ENCODE results near the gene PTPN13. TPM values are rescaled to one million over a fixed set of nuclear protein-coding genes. Genes with fewer than 3 reads are reported as not detected.

PTPN13 gene, protein sequence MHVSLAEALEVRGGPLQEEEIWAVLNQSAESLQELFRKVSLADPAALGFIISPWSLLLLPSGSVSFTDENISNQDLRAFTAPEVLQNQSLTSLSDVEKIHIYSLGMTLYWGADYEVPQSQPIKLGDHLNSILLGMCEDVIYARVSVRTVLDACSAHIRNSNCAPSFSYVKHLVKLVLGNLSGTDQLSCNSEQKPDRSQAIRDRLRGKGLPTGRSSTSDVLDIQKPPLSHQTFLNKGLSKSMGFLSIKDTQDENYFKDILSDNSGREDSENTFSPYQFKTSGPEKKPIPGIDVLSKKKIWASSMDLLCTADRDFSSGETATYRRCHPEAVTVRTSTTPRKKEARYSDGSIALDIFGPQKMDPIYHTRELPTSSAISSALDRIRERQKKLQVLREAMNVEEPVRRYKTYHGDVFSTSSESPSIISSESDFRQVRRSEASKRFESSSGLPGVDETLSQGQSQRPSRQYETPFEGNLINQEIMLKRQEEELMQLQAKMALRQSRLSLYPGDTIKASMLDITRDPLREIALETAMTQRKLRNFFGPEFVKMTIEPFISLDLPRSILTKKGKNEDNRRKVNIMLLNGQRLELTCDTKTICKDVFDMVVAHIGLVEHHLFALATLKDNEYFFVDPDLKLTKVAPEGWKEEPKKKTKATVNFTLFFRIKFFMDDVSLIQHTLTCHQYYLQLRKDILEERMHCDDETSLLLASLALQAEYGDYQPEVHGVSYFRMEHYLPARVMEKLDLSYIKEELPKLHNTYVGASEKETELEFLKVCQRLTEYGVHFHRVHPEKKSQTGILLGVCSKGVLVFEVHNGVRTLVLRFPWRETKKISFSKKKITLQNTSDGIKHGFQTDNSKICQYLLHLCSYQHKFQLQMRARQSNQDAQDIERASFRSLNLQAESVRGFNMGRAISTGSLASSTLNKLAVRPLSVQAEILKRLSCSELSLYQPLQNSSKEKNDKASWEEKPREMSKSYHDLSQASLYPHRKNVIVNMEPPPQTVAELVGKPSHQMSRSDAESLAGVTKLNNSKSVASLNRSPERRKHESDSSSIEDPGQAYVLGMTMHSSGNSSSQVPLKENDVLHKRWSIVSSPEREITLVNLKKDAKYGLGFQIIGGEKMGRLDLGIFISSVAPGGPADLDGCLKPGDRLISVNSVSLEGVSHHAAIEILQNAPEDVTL (N-terminal part only)
- total RNA-seq = 10 to 100 TPM in 7 of 8 experiments, 1 to 10 TPM in 1; 4.2 to 68.0 (median 25.1) TPM

DNA sequence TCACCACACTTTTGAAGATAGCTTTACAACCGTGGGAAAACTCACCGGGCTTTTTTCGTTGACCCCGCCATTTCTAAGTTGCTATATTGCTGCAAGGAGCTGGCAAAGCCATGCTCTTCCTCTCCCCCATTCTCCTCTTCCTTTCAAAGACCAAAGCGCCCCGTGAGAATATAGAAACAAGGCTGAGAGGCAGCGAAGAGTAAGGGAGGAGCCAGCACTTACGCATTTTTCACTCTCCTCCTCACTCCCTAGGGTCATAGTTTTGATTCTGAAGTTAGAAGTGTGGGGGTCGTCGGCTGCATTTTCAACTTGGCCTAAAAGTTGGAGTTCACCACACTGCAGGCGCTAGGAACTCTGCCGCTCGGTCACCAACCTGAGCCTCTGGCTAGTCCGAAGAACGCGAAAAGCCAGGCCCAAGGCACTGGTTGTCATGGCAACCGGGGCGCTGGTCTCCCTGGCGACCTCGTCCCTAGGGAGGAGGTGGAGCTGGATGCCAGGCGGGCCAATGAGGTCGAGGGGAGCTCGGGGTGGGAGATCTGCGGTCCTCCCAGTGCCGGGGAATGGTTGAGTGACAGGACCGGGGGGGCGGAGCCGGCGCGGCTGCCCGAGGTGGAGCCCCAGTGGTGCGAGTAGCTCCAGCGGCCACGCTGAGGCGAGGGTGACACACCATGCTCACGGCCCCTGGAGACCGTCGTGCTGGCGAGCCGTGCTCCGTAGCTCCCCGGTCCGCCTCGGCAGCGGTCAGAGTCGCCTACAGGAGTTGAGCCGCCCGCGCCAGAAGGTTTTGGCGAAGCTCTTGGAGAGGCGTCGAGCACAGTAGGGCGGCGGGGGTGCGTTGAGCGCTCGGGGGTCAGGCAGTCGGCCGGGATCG lies at the start of gene PTPN13:
Gene PTPN13 (plus strand): TSS at position 628 of the 871 bp plus-strand sequence. CDS start 40,942 bp downstream, outside the sequence.
- in situ Hi-C loops (cut with MboI; ENCODE audit: low pct_unique_long_range_greater_than_20kb in 2 of 9, low sequenced_read_pairs in 9 of 9, unreplicated experiment in 9 of 9) = no loop called here
- peak within 1 kb of the TSS; percentile 83 to 89 for H3K27ac ChIP-seq

DNA sequence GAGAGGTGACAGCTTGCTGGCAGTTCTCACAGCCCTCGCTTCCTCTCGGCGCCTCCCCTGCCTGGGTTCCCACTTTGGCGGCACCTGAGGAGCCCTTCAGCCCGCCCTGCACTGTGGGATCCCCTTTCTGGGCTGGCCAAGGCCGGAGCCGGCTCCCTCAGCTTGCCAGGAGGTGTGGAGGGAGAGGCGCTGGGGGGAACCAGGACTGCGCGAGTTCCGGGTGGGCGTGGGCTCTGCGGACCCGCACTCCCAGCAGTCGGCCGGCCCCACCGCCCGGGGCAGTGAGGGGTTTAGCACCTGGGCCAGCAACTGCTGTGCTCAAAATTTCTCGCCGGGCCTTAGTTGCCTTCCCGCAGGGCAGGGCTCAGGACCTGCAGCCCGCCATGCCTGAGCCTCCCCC lies 47.0 kb upstream of the PTPN13 start:
- Histone ChIP-seq H3K27ac (no peak overlapping the region), H3K4me1 (replicated peaks in 1 of 2) (peaks cover 0 to 11% of the 10 kb centered on the region in 2 donors), H3K4me3 (no peak overlapping the region)
- WGBS, 10 experiments = 40 to 90% methylated on average over 1 to 4 of the region's 22 CpGs; no CpG with 5 or more reads in 8 of the 10 experiments
- in situ Hi-C loops (cut with MboI; ENCODE audit: low pct_unique_long_range_greater_than_20kb in 2 of 9, low sequenced_read_pairs in 9 of 9, unreplicated experiment in 9 of 9) = no loop called here
- no peak for ATAC-seq (replicated peaks in 6 of 8)

More for the DNA sequence above, at the start of gene PTPN13:
- 0 to 41% (median 0%) methylated on average over 1 to 22 of the region's 60 CpGs; no CpG with 5 or more reads in 1 of the 10 experiments for WGBS, 10 experiments
- Histone ChIP-seq H3K4me1 (replicated peaks in 1 of 2) (peaks cover 10% of the 10 kb centered on the region in 2 donors), H3K4me3 (peak within 1 kb of the TSS; percentile 50 to 83 (median 73))
- ATAC-seq (replicated peaks in 6 of 8) = peak; percentile 91 to 98 (median 96)

DNA sequence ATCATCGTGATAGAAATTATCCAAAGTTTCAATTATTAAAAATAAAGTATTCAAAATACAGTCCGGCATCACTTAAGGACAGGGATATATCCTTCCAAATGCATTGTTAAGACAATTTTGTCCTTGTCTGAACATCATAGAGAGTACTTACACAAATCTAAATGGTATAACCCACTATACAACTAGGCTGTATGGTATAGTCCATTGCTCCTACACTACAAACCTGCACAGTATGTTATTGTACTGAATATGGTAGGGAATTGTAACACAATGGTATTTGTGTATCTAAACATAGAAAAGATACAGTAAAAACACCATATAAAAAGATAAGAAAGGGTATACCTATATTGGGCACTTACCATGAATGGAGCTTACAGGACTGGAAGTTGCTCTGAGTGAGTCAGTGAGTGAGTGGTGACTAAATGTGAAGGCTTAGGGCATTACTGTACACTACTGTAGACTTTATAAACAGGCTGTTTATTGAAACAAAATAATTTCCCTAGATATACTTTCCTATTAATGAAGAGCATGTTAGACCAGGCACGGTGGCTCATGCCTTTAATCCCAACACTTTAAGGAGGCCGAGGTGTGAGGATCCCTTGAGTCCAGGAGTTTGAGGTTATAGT lies 44.8 kb upstream of the PTPN13 start:
- Histone ChIP-seq H3K27ac (no peak overlapping the region), H3K4me1 (replicated peaks in 1 of 2) (peaks cover 0 to 6% of the 10 kb centered on the region in 2 donors), H3K4me3 (no peak overlapping the region)
- in situ Hi-C loops (cut with MboI; ENCODE audit: low pct_unique_long_range_greater_than_20kb in 2 of 9, low sequenced_read_pairs in 9 of 9, unreplicated experiment in 9 of 9) = no loop called here
- no peak for ATAC-seq (replicated peaks in 6 of 8)
- 74 to 100% (median 93%) methylated on average over 1 to 4 of the region's 4 CpGs for WGBS, 10 experiments

DNA sequence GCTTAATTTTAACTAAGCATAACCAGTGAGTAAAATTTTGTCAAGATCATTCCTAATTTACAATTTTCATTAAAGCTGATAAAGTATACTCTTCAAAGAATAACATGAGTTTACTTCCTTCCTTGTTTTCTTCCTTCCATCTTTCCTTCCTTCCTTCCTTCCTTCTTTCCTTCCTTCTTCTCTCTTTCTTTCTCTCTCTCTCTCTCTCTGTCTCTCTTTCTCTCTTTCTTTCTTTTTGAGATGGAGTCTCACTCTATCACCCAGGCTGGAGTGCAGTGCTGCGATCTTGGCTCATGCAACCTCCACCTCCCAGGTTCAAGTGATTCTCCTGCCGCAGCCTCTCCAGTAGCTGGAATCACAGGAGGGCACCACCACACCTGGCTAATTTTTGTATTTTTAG lies 42.7 kb upstream of the PTPN13 start:
- WGBS, 10 experiments = 88 to 100% (median 95%) methylated on average over 1 to 2 of the region's 2 CpGs; no CpG with 5 or more reads in 1 of the 10 experiments
- Histone ChIP-seq H3K27ac (no peak overlapping the region), H3K4me1 (replicated peaks in 1 of 2) (no peaks in the 10 kb centered on the region), H3K4me3 (no peak overlapping the region)
- no peak for ATAC-seq (replicated peaks in 6 of 8)
- in situ Hi-C loops (cut with MboI; ENCODE audit: low pct_unique_long_range_greater_than_20kb in 2 of 9, low sequenced_read_pairs in 9 of 9, unreplicated experiment in 9 of 9) = no loop called here

DNA sequence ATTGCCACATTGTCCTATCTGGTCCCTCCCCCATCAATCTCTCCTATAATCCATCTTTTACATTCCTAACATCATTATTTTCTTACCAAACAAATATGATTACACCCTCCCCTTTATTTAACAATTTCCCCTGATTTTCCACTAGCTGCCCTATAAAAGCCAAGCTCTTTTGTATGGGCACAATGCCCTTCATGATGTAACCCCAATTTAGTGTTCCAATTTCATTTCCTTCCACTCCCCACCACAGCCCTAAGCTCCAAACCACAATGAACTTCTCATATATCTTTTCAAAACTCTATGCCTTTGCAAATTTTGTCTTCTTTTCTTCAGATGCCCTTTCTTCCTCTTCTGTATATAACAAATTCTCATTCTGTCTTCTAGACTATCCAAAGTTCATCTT lies 39.5 kb upstream of the PTPN13 start:
- no peaks in the 10 kb centered on the region for H3K4me1 ChIP-seq (replicated peaks in 1 of 2)
- no peak overlapping the region for H3K4me3 ChIP-seq
- H3K27ac ChIP-seq = no peak overlapping the region
- no peak for ATAC-seq (replicated peaks in 6 of 8)
- in situ Hi-C loops (cut with MboI; ENCODE audit: low pct_unique_long_range_greater_than_20kb in 2 of 9, low sequenced_read_pairs in 9 of 9, unreplicated experiment in 9 of 9) = no loop called here

DNA sequence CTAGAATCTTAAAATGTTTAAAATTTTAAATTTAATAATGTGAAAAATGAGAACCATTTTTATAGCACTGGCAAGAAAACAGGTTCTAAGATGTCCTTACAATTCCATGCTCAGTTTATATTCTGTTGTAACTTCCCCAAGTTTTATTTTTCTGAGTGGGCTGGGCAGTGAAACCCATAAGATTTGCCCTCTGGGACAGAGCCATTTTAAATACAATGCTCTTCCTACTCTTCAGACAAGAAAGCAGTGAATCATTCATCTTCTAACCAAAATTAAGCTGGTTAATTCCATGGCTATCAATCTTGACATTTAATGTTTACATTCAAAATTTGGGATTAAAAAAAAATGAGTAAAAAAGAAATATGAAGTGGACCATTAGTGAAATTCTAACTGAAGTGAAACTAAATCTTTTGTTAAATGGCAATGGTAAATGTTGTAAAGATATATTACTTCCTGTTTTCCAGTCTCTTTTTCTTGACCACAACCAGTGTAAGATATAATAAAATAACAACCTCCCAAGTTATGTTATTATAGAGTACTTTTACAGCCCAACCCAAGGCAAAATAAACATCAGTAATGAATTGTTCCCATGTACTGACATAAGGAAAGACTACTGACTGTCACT lies 37.2 kb upstream of the PTPN13 start:
- no peak for ATAC-seq (replicated peaks in 6 of 8)
- peaks cover 0 to 12% of the 10 kb centered on the region in 2 donors for H3K4me1 ChIP-seq (replicated peaks in 1 of 2)
- H3K27ac ChIP-seq = no peak overlapping the region
- in situ Hi-C loops (cut with MboI; ENCODE audit: low pct_unique_long_range_greater_than_20kb in 2 of 9, low sequenced_read_pairs in 9 of 9, unreplicated experiment in 9 of 9) = no loop called here
- H3K4me3 ChIP-seq = no peak overlapping the region

DNA sequence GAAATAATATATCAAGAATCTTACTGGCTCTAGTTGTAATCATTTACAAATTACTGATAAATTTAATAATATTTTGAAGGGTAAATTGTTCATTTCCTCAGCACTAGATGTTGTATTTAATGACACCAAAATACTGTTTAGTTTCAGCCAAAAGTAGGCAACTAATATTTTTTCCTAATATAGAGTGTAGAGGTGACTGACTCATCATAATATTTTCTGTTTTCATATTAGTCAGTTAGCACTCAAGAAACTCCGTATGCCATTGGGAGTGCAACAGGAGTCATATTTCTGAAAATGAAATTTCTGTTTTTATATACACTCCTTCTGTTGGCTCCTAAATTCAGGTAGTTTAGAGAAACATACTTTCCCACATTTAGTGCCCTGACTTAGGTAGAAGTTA lies 36.6 kb upstream of the PTPN13 start:
- ATAC-seq (replicated peaks in 6 of 8) = no peak

DNA sequence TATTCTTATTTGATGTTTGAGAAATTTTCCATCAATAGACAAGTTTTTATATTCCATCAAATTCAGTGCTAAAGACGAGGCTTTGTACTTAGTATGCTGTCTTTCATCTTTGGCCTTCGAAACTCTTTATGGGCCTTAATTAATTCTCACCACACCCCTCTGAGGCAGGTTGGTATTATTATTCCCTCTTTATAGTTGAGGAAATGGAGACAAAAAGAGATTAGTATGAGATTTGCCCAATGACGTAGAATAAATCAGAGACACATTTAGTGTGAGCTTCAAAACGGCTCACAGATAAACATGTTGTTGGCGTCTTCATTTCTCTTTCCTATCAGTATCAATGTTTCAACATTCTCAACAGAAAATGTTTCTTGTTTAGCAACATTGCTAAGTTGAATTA lies 35.9 kb upstream of the PTPN13 start:
- Histone ChIP-seq H3K4me3 (no peak overlapping the region), H3K4me1 (replicated peaks in 1 of 2) (peaks cover 0 to 12% of the 10 kb centered on the region in 2 donors), H3K27ac (no peak overlapping the region)
- no peak for ATAC-seq (replicated peaks in 6 of 8)
- 71 to 98% (median 92%) methylated on average over 2 to 5 of the region's 5 CpGs for WGBS, 10 experiments
- in situ Hi-C loops (cut with MboI; ENCODE audit: low pct_unique_long_range_greater_than_20kb in 2 of 9, low sequenced_read_pairs in 9 of 9, unreplicated experiment in 9 of 9) = no loop called here

More for the DNA sequence above, 36.6 kb upstream of the PTPN13 start:
- H3K4me3 ChIP-seq = no peak overlapping the region
- in situ Hi-C loops (cut with MboI; ENCODE audit: low pct_unique_long_range_greater_than_20kb in 2 of 9, low sequenced_read_pairs in 9 of 9, unreplicated experiment in 9 of 9) = no loop called here
- WGBS, 10 experiments = 0 to 100% (median 67%) methylated on average over 1 of the region's 1 CpG; no CpG with 5 or more reads in 3 of the 10 experiments
- peaks cover 0 to 12% of the 10 kb centered on the region in 2 donors for H3K4me1 ChIP-seq (replicated peaks in 1 of 2)
- H3K27ac ChIP-seq = no peak overlapping the region

DNA sequence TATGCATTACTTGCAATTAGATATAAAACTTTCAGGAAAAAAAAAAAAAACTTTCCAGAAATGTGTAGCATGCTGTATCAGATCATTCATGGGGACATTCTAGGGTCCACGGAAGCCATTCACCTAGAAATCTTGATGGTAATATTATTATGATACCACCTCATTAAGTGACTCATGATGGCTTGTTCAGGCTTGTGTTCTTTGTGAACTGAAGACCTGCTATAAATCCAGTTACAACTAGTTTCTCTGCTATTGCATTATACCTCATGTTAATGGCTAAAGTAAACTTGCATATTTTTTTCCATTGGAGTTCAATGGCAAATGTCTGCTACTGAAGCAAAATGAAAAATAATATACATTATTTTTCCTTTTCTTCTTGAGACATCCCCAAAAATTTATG lies 35.3 kb upstream of the PTPN13 start:
- peak in 3 of 8 experiments; percentile 25 to 71 (median 42) for ATAC-seq (replicated peaks in 6 of 8)
- Histone ChIP-seq H3K4me1 (replicated peaks in 1 of 2) (peaks cover 0 to 12% of the 10 kb centered on the region in 2 donors), H3K27ac (no peak overlapping the region), H3K4me3 (no peak overlapping the region)
- in situ Hi-C loops (cut with MboI; ENCODE audit: low pct_unique_long_range_greater_than_20kb in 2 of 9, low sequenced_read_pairs in 9 of 9, unreplicated experiment in 9 of 9) = no loop called here
- 69 to 100% (median 85%) methylated on average over 1 of the region's 1 CpG; no CpG with 5 or more reads in 1 of the 10 experiments for WGBS, 10 experiments

DNA sequence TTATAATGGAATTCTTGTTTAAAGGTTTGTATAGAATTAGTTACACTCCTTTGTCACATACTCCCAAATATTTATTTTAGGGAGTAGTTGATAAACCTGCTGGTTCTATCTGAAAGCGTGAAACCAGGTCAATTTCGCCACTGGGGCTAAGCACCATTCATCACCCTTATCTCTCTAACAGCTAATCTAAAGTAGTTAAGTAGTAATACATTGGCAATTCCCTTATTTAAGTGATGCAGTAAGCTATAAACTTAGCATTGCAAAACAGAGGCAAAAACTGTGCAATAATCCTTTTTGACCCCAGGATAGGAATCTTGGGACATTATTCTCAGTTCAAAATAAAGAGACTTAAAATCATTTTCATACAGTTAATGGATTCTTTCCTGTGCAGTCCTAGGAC lies 33.7 kb upstream of the PTPN13 start:
- Histone ChIP-seq H3K4me3 (no peak overlapping the region), H3K4me1 (replicated peaks in 1 of 2) (peaks cover 0 to 12% of the 10 kb centered on the region in 2 donors), H3K27ac (no peak overlapping the region)
- no peak for ATAC-seq (replicated peaks in 6 of 8)
- WGBS, 10 experiments = 86 to 100% (median 94%) methylated on average over 1 to 2 of the region's 2 CpGs; no CpG with 5 or more reads in 1 of the 10 experiments
- in situ Hi-C loops (cut with MboI; ENCODE audit: low pct_unique_long_range_greater_than_20kb in 2 of 9, low sequenced_read_pairs in 9 of 9, unreplicated experiment in 9 of 9) = no loop called here

DNA sequence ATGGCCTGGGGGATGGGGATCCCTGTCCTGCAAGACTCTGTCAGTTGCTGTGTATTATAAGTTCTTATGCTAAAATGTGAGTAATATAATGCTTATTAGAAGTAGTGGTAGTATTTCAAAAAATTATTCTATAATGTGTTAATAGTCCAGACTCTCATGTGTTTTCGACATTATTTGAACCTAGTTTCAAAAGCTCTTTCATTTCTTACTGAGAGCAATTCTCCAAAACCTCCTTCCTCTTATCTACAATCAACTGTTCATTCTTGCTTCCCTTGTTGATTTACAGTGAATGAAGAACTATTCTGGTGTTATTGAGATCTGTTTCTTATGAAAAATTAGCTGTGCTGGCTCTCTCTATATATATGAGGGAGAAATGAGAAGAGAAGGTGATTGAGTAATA lies 32.9 kb upstream of the PTPN13 start:
- WGBS, 10 experiments = 75 to 100% (median 100%) methylated on average over 1 of the region's 1 CpG; no CpG with 5 or more reads in 3 of the 10 experiments
- peaks cover 0 to 12% of the 10 kb centered on the region in 2 donors for H3K4me1 ChIP-seq (replicated peaks in 1 of 2)
- ATAC-seq (replicated peaks in 6 of 8) = no peak
- no peak overlapping the region for H3K27ac ChIP-seq
- H3K4me3 ChIP-seq = no peak overlapping the region
- in situ Hi-C loops (cut with MboI; ENCODE audit: low pct_unique_long_range_greater_than_20kb in 2 of 9, low sequenced_read_pairs in 9 of 9, unreplicated experiment in 9 of 9) = no loop called here

Measured in motor neuron (in vitro differentiated cells).